CD4-positive, CD25-positive, alpha-beta regulatory T cell (primary cell): ENCODE measurements around the gene AATK. TPM values are rescaled to one million over a fixed set of nuclear protein-coding genes. Genes with fewer than 3 reads are reported as not detected.

ENCODE experiments used
- ATAC-seq, 2 donors: fragments of 150-1000 bp; cut with Tn5 transposase; one replicate each; pipeline ENCODE4 v1.10.0; 2021; ENCODE audit warnings: low read depth in 2 of 2, moderate number of reproducible peaks in 2 of 2, moderate library complexity in 1 of 2
- DNase-seq, 3 donors: peaks; one replicate each; pipeline versions ENCODE4 v3.0.0 to v3.0.0-alpha.2; 2012 to 2022; ENCODE audit warnings: mixed read lengths in 1 of 3
- H3K27ac ChIP-seq: one replicate; pipeline ENCODE4 v1.7.0; 2013; ENCODE audit warnings: mild to moderate bottlenecking, low read length; ENCODE audit not compliant: insufficient read depth, poor library complexity, severe bottlenecking
- H3K27me3 ChIP-seq: one replicate; pipeline ENCODE4 v1.7.0; 2013; ENCODE audit warnings: low read length; ENCODE audit not compliant: control insufficient read depth, insufficient read depth
- H3K36me3 ChIP-seq: one replicate; pipeline ENCODE4 v1.7.0; 2013; ENCODE audit warnings: mild to moderate bottlenecking, low read length, moderate library complexity; ENCODE audit not compliant: control insufficient read depth, insufficient read depth
- H3K4me1 ChIP-seq: 2 replicates; pipeline ENCODE4 v1.7.0; 2013; ENCODE audit warnings: mild to moderate bottlenecking, low read length; ENCODE audit not compliant: insufficient read depth, control insufficient read depth, poor library complexity, severe bottlenecking
- H3K4me3 ChIP-seq: one replicate; pipeline ENCODE4 v1.7.0; 2013; ENCODE audit warnings: low read depth, mild to moderate bottlenecking, low read length, moderate library complexity
- H3K9me3 ChIP-seq, 2 experiments: 1 replicate in 1 of 2; 2 replicates in 1 of 2; pipeline ENCODE4 v1.7.0; 2013; ENCODE audit warnings: low read length in 2 of 2, mild to moderate bottlenecking in 1 of 2, moderate library complexity in 1 of 2; ENCODE audit not compliant: control insufficient read depth in 2 of 2
- H3K27ac Mint-ChIP-seq, 3 donors: one replicate each; pipeline ENCODE4 v1.8.0; 2020 to 2022; ENCODE audit warnings: mild to moderate bottlenecking in 3 of 3, mixed read lengths in 3 of 3, moderate library complexity in 2 of 3
- H3K27me3 Mint-ChIP-seq: one replicate; pipeline ENCODE4 v1.8.0; 2022; ENCODE audit warnings: mild to moderate bottlenecking, mixed read lengths
- H3K36me3 Mint-ChIP-seq: one replicate; pipeline ENCODE4 v1.8.0; 2020; ENCODE audit warnings: mixed read lengths
- H3K4me1 Mint-ChIP-seq, 4 donors: one replicate each; pipeline ENCODE4 v1.8.0; 2020 to 2022; ENCODE audit warnings: mixed read lengths in 4 of 4, mild to moderate bottlenecking in 1 of 4
- H3K4me3 Mint-ChIP-seq, 4 donors: one replicate each; pipeline ENCODE4 v1.8.0; 2020 to 2022; ENCODE audit warnings: mild to moderate bottlenecking in 4 of 4, mixed read lengths in 4 of 4, moderate library complexity in 3 of 4
- H3K9me3 Mint-ChIP-seq, 7 donors: one replicate each; pipeline ENCODE4 v1.8.0; 2020 to 2022; ENCODE audit warnings: mixed read lengths in 7 of 7, mild to moderate bottlenecking in 3 of 7, moderate library complexity in 2 of 7
- polyA plus RNA-seq, 4 donors: library from polyadenylated mRNA; unstranded; fragments of 300-500 nt; fragmentation: Illumina TruSeq; gene quantifications; one replicate each; pipeline ENCODE4 v1.2.3, GENCODE V29; 2021
- total RNA-seq: library from RNA; stranded (reverse); gene quantifications from one replicate; pipeline ENCODE4 v1.2.3, GENCODE V29; 2022

Gene AATK, protein sequence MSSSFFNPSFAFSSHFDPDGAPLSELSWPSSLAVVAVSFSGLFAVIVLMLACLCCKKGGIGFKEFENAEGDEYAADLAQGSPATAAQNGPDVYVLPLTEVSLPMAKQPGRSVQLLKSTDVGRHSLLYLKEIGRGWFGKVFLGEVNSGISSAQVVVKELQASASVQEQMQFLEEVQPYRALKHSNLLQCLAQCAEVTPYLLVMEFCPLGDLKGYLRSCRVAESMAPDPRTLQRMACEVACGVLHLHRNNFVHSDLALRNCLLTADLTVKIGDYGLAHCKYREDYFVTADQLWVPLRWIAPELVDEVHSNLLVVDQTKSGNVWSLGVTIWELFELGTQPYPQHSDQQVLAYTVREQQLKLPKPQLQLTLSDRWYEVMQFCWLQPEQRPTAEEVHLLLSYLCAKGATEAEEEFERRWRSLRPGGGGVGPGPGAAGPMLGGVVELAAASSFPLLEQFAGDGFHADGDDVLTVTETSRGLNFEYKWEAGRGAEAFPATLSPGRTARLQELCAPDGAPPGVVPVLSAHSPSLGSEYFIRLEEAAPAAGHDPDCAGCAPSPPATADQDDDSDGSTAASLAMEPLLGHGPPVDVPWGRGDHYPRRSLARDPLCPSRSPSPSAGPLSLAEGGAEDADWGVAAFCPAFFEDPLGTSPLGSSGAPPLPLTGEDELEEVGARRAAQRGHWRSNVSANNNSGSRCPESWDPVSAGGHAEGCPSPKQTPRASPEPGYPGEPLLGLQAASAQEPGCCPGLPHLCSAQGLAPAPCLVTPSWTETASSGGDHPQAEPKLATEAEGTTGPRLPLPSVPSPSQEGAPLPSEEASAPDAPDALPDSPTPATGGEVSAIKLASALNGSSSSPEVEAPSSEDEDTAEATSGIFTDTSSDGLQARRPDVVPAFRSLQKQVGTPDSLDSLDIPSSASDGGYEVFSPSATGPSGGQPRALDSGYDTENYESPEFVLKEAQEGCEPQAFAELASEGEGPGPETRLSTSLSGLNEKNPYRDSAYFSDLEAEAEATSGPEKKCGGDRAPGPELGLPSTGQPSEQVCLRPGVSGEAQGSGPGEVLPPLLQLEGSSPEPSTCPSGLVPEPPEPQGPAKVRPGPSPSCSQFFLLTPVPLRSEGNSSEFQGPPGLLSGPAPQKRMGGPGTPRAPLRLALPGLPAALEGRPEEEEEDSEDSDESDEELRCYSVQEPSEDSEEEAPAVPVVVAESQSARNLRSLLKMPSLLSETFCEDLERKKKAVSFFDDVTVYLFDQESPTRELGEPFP (N-terminal part only)
- total RNA-seq, result not detected
- under 1 TPM in 3 of 4 donors, not detected in 1; 0.03 to 0.26 (median 0.16) TPM for polyA plus RNA-seq

- peaks cover 0 to 4% (median 0%) of the 10 kb centered on the region in 4 donors for H3K4me1 Mint-ChIP-seq
- no peak within 1 kb of the TSS for H3K27ac ChIP-seq
- H3K27me3 ChIP-seq, result no peaks in the 10 kb centered on the region
- H3K4me3 ChIP-seq, result no peak within 1 kb of the TSS
- H3K36me3 Mint-ChIP-seq, result no peaks in the 10 kb centered on the region
- peak within 1 kb of the TSS in 1 of 4 donors; percentile 35 for H3K4me3 Mint-ChIP-seq
- H3K36me3 ChIP-seq, result no peaks in the 10 kb centered on the region
- no peak for DNase-seq
- ATAC-seq, result peak in 1 of 2 donors; percentile 17
- no peak within 1 kb of the TSS for H3K27ac Mint-ChIP-seq
- H3K4me1 ChIP-seq, result peaks cover 5% of the 10 kb centered on the region
- H3K9me3 ChIP-seq, result no peaks in the 10 kb centered on the region
- H3K27me3 Mint-ChIP-seq, result peaks cover 22% of the 10 kb centered on the region
- H3K9me3 Mint-ChIP-seq, result peaks cover 0 to 2% (median 0%) of the 10 kb centered on the region in 7 donors
Measured at GRCh38 chr17:81166033-81166492, at the start of gene AATK. Gene AATK (minus strand): TSS chr17:81166221. CDS start chr17:81165992, 229 bp downstream.

DNA sequence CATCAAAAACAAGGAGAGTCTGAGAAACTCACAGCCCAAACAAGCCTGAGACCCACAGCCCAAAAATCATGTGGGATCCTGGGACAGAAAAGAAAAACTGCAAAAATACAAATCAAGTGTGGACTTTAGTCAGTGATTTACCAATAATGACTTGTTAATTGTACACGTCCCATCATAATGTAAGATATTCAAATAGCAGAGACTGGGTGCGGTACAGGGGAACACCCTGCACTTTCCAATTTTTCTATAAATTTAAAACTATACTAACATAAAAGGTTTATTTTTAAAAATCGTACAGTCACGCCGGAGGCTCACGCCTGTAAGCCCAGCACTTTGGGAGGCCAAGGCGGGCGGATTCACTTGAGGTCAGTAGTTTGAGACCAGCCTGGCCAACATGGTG lies 48.0 kb upstream of the AATK start:
- Mint-ChIP-seq H3K27me3 (no peaks in the 10 kb centered on the region), H3K4me1 (peaks cover 0 to 6% (median 3%) of the 10 kb centered on the region in 4 donors), H3K27ac (no peak overlapping the region), H3K4me3 (no peak overlapping the region), H3K9me3 (no peaks in the 10 kb centered on the region), H3K36me3 (peaks cover 8% of the 10 kb centered on the region)
- ATAC-seq, result no peak
- DNase-seq, result no peak
- H3K27me3 ChIP-seq, result no peaks in the 10 kb centered on the region
- no peak overlapping the region for H3K4me3 ChIP-seq
- no peaks in the 10 kb centered on the region for H3K36me3 ChIP-seq
- H3K9me3 ChIP-seq, result no peaks in the 10 kb centered on the region
- H3K4me1 ChIP-seq, result no peaks in the 10 kb centered on the region
- H3K27ac ChIP-seq, result no peak overlapping the region

DNA sequence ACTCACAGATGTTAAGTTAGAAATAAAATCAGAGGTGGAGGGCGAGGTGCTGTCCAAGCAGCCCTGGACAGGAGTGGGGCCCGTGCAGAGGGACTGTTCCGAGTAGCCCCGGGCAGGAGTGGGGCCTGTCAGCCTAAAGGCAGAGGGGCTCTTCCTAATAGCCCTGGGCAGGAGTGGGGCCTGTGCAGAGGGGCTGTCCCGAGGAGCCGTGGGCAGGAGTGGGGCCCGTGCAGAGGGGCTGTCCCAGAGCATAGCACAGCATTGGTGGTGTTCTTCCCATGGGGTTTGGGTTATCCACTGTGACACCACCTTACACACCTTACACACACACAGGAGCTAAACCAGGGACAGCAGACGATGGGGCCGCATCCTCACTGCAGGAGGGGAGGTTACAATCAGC lies 46.3 kb upstream of the AATK start:
- H3K27me3 Mint-ChIP-seq, result no peaks in the 10 kb centered on the region
- no peak overlapping the region for H3K27ac Mint-ChIP-seq
- H3K9me3 Mint-ChIP-seq, result no peaks in the 10 kb centered on the region
- H3K4me3 ChIP-seq, result no peak overlapping the region
- peaks cover 0 to 6% (median 3%) of the 10 kb centered on the region in 4 donors for H3K4me1 Mint-ChIP-seq
- no peak for DNase-seq
- no peak for ATAC-seq
- H3K4me1 ChIP-seq, result no peaks in the 10 kb centered on the region
- no peak overlapping the region for H3K4me3 Mint-ChIP-seq
- peaks cover 8% of the 10 kb centered on the region for H3K36me3 Mint-ChIP-seq
- H3K27me3 ChIP-seq, result no peaks in the 10 kb centered on the region
- no peak overlapping the region for H3K27ac ChIP-seq
- H3K36me3 ChIP-seq, result no peaks in the 10 kb centered on the region
- H3K9me3 ChIP-seq, result no peaks in the 10 kb centered on the region

- no peak overlapping the region for H3K27ac Mint-ChIP-seq
- no peaks in the 10 kb centered on the region for H3K9me3 Mint-ChIP-seq
- no peak overlapping the region for H3K4me3 Mint-ChIP-seq
- no peak for ATAC-seq
- H3K27me3 ChIP-seq, result no peaks in the 10 kb centered on the region
- no peak for DNase-seq
- H3K4me1 Mint-ChIP-seq, result peaks cover 0 to 6% (median 2%) of the 10 kb centered on the region in 4 donors
- H3K4me3 ChIP-seq, result no peak overlapping the region
- H3K27me3 Mint-ChIP-seq, result no peaks in the 10 kb centered on the region
- H3K36me3 ChIP-seq, result no peaks in the 10 kb centered on the region
- no peaks in the 10 kb centered on the region for H3K4me1 ChIP-seq
- no peaks in the 10 kb centered on the region for H3K9me3 ChIP-seq
- no peak overlapping the region for H3K27ac ChIP-seq
- no peaks in the 10 kb centered on the region for H3K36me3 Mint-ChIP-seq
Measured at GRCh38 chr17:81210868-81211267, 44.8 kb upstream of the AATK start.

DNA sequence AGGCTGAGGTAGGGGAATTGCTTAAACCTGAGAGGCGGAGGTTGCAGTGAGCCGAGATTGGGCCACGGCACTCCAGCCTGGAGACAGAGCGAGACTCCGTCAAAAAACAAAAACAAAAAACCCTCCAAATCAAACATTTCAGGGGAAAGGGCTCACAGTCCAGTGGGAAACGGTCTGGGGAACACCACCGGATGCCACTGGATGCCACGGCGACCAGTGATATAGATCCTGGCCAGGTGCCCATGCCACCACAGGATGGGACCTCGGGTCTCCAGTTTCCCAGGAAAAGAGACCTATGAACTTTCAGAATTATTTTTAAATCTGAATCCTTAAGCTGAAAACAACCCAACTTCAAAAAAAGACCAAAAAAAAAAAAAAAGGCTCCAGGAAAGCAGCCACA lies 44.4 kb upstream of the AATK start:
- no peaks in the 10 kb centered on the region for H3K27me3 ChIP-seq

GRCh38 chr17:81209141-81209540 lies 43.1 kb upstream of the AATK start:
- H3K36me3 Mint-ChIP-seq, result no peaks in the 10 kb centered on the region

More for the DNA sequence above, 44.4 kb upstream of the AATK start:
- H3K27ac Mint-ChIP-seq, result no peak overlapping the region
- no peak overlapping the region for H3K4me3 Mint-ChIP-seq
- Histone ChIP-seq H3K4me1 (no peaks in the 10 kb centered on the region), H3K36me3 (no peaks in the 10 kb centered on the region), H3K4me3 (no peak overlapping the region), H3K27ac (no peak overlapping the region), H3K9me3 (no peaks in the 10 kb centered on the region)
- DNase-seq (no peak), ATAC-seq (no peak)
- H3K4me1 Mint-ChIP-seq, result peaks cover 0 to 6% (median 2%) of the 10 kb centered on the region in 4 donors
- no peaks in the 10 kb centered on the region for H3K36me3 Mint-ChIP-seq
- H3K27me3 Mint-ChIP-seq, result no peaks in the 10 kb centered on the region
- no peaks in the 10 kb centered on the region for H3K9me3 Mint-ChIP-seq

DNA sequence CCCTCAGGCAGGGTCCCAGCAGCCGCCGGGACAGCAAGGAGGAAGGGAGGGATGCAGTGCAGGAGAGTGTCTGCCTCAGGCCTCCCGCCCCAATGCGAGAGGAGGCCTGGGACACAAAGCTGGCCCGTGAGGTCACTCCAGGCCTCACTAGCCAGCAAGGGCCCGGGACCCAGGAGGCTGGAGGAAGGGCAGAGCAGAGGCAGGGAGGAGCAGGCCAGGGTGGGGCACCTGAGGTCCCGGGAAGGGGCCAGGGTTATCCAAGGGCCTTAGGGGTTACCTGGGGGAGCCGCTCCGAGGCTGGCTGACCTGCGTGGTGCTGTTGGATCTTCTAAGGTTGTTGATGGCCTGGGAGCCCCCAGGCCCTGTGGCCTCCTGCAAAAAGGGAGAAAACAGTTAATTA lies 42.6 kb upstream of the AATK start:
- no peaks in the 10 kb centered on the region for H3K27me3 ChIP-seq
- no peak for ATAC-seq
- Mint-ChIP-seq H3K4me3 (peak overlapping the region in 1 of 4 donors; percentile 32), H3K36me3 (no peaks in the 10 kb centered on the region), H3K4me1 (peaks cover 0 to 6% (median 2%) of the 10 kb centered on the region in 4 donors), H3K27me3 (no peaks in the 10 kb centered on the region), H3K27ac (no peak overlapping the region), H3K9me3 (no peaks in the 10 kb centered on the region)
- DNase-seq, result no peak
- H3K9me3 ChIP-seq, result no peaks in the 10 kb centered on the region
- H3K27ac ChIP-seq, result no peak overlapping the region
- no peaks in the 10 kb centered on the region for H3K36me3 ChIP-seq
- H3K4me3 ChIP-seq, result no peak overlapping the region
- no peaks in the 10 kb centered on the region for H3K4me1 ChIP-seq

More at GRCh38 chr17:81209141-81209540, 43.1 kb upstream of the AATK start:
- Histone ChIP-seq H3K9me3 (no peaks in the 10 kb centered on the region), H3K27me3 (no peaks in the 10 kb centered on the region), H3K27ac (no peak overlapping the region), H3K36me3 (no peaks in the 10 kb centered on the region), H3K4me3 (no peak overlapping the region), H3K4me1 (no peaks in the 10 kb centered on the region)
- no peak for DNase-seq
- no peak for ATAC-seq
- Mint-ChIP-seq H3K4me1 (peaks cover 0 to 6% (median 2%) of the 10 kb centered on the region in 4 donors), H3K27ac (no peak overlapping the region), H3K27me3 (no peaks in the 10 kb centered on the region), H3K9me3 (no peaks in the 10 kb centered on the region), H3K4me3 (no peak overlapping the region)
